GM18951 (cell line): ENCODE results near the gene SLC25A36.

Source experiments
- POLR2A ChIP-seq: IDR thresholded peaks from 4 replicates; pipeline ENCODE4 v1.6.1; 2011; ENCODE audit warnings: mild to moderate bottlenecking; ENCODE audit not compliant: insufficient read length, insufficient read depth; ENCODE audit errors: extremely low read depth
- in situ Hi-C: fragments of 300-500 bp; cut with MboI; formaldehyde crosslinking; loops from one replicate; pipeline ENCODE4 v1.12.0; 2022; ENCODE audit warnings: low sequenced_read_pairs, mixed read lengths, inconsistent platforms; ENCODE audit not compliant: unreplicated experiment

SLC25A36 gene

DNA sequence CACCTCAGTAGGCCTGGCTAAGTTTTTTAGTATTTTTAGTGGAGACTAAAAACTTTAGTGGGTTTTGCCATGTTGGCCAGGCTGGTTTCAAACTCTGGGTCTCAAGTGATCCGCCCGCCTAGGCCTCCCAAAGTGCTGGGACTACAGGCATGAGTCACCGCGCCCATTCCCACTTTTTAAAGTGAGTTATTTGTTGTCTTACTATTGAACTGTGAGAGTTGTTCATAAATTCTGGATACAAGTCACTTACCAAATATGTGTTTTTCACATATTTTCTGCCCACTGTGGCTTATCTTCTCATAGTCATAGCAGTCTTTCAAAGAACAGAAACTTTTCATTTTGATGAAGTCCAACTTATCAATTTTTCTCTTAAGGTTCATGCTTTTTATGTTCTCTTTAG lies 79.6 kb downstream of the SLC25A36 start:
- no peak for TF ChIP-seq POLR2A
- in situ Hi-C loops = no loop called here
